GM23338 (cell line): ENCODE results near the gene WNT9A. TPM values are rescaled to one million over a fixed set of nuclear protein-coding genes. Genes with fewer than 3 reads are reported as not detected.

Experiments used
- ATAC-seq: fragments of 200-7000 bp; cut with Tn5 transposase; 3 replicates; pipeline ENCODE4 v1.9.1; 2020
- DNase-seq: peaks from one replicate; pipeline ENCODE4 v3.0.0-alpha.2; 2015; ENCODE audit warnings: low spot score
- H2AFZ ChIP-seq: fragments of 200-600 bp; sonication (generic); 2 replicates; pipeline ENCODE4 v1.8.0; 2016; ENCODE audit warnings: antibody characterized with exemption, mild to moderate bottlenecking, moderate library complexity
- H3F3A ChIP-seq: fragments of 200-600 bp; sonication (generic); replicated peaks from 2 replicates; pipeline ENCODE4 v1.8.0; 2017; ENCODE audit warnings: antibody characterized with exemption, mixed run types, low read depth
- H3K27ac ChIP-seq: fragments of 200-600 bp; sonication (generic); 2 replicates; pipeline ENCODE4 v1.6.1; 2016; ENCODE audit warnings: low read depth
- H3K27me3 ChIP-seq: fragments of 200-600 bp; sonication (generic); 2 replicates; pipeline ENCODE4 v1.8.0; 2016; ENCODE audit warnings: mild to moderate bottlenecking, mixed run types, moderate library complexity; ENCODE audit not compliant: insufficient read depth
- H3K36me3 ChIP-seq: fragments of 200-600 bp; sonication (generic); 2 replicates; pipeline ENCODE4 v1.8.0; 2016; ENCODE audit warnings: mild to moderate bottlenecking; ENCODE audit not compliant: insufficient read depth
- H3K4me1 ChIP-seq: fragments of 200-600 bp; sonication (generic); 2 replicates; pipeline ENCODE4 v1.8.0; 2016; ENCODE audit warnings: mild to moderate bottlenecking, moderate library complexity; ENCODE audit not compliant: insufficient read depth
- H3K4me2 ChIP-seq: fragments of 200-600 bp; sonication (generic); 2 replicates; pipeline ENCODE4 v1.7.1; 2017; ENCODE audit warnings: mixed run types
- H3K4me3 ChIP-seq: fragments of 200-600 bp; sonication (generic); 2 replicates; pipeline ENCODE4 v1.6.1; 2016; ENCODE audit warnings: mixed run types
- H3K79me2 ChIP-seq: fragments of 200-600 bp; sonication (generic); replicated peaks from 2 replicates; pipeline ENCODE4 v1.8.0; 2017; ENCODE audit warnings: mild to moderate bottlenecking; ENCODE audit not compliant: insufficient read depth
- H3K9me2 ChIP-seq: fragments of 200-600 bp; sonication (generic); 2 replicates; pipeline ENCODE4 v1.8.0; 2017; ENCODE audit not compliant: insufficient read depth
- H4K20me1 ChIP-seq: fragments of 200-600 bp; sonication (generic); replicated peaks from 2 replicates; pipeline ENCODE4 v1.8.0; 2017; ENCODE audit warnings: mild to moderate bottlenecking; ENCODE audit not compliant: insufficient read depth
- H3K27ac Mint-ChIP-seq: 2 replicates; pipeline ENCODE4 v1.8.0; 2020; ENCODE audit warnings: inconsistent platforms, mild to moderate bottlenecking, moderate library complexity, mixed read lengths
- H3K27me3 Mint-ChIP-seq: 3 replicates; pipeline ENCODE4 v1.8.0; 2022; ENCODE audit warnings: low read depth, mild to moderate bottlenecking, moderate library complexity, mixed read lengths, inconsistent platforms; ENCODE audit not compliant: insufficient read depth, poor library complexity
- H3K36me3 Mint-ChIP-seq: 3 replicates; pipeline ENCODE4 v1.8.0; 2021; ENCODE audit warnings: low read depth, mild to moderate bottlenecking, inconsistent platforms, moderate library complexity, mixed read lengths
- H3K4me1 Mint-ChIP-seq: 3 replicates; pipeline ENCODE4 v1.8.0; 2020; ENCODE audit warnings: mild to moderate bottlenecking, inconsistent platforms, mixed read lengths
- H3K4me3 Mint-ChIP-seq: 3 replicates; pipeline ENCODE4 v1.8.0; 2021; ENCODE audit warnings: moderate library complexity, mild to moderate bottlenecking, inconsistent platforms, mixed read lengths
- H3K9me3 Mint-ChIP-seq: 3 replicates; pipeline ENCODE4 v1.8.0; 2020; ENCODE audit warnings: moderate library complexity, mild to moderate bottlenecking, inconsistent platforms, mixed read lengths
- CREB1 ChIP-seq: fragments of 250-450 bp; sonication (Bioruptor Pico); IDR thresholded peaks from 2 replicates; pipeline ENCODE4 v1.5.0; 2020; ENCODE audit warnings: low read depth, mild to moderate bottlenecking, moderate library complexity
- ETS1 ChIP-seq: IDR thresholded peaks from 2 replicates; pipeline ENCODE4 v1.6.1; 2016; ENCODE audit warnings: antibody characterized with exemption
- EZH2 ChIP-seq: fragments of 200-600 bp; sonication (generic); IDR thresholded peaks from one replicate; pipeline ENCODE4 v1.8.0; 2017; ENCODE audit warnings: antibody characterized with exemption, mild to moderate bottlenecking, low read depth; ENCODE audit not compliant: unreplicated experiment
- EZH2phosphoT487 ChIP-seq: fragments of 200-600 bp; sonication (generic); IDR thresholded peaks from one replicate; pipeline ENCODE4 v1.8.1; 2018; ENCODE audit warnings: antibody characterized with exemption; ENCODE audit not compliant: unreplicated experiment
- NANOG ChIP-seq: IDR thresholded peaks from 2 replicates; pipeline ENCODE4 v1.6.1; 2016; ENCODE audit warnings: antibody characterized with exemption, borderline replicate concordance
- STAT1 ChIP-seq: IDR thresholded peaks from one replicate; pipeline ENCODE4 v1.6.1; 2016; ENCODE audit warnings: antibody characterized with exemption; ENCODE audit not compliant: unreplicated experiment
- ZNF114 ChIP-seq: fragments of 250-450 bp; sonication (Bioruptor Pico); IDR thresholded peaks from 2 replicates; pipeline ENCODE4 v1.5.0; 2020; ENCODE audit warnings: mild to moderate bottlenecking, moderate library complexity
- ZNF331 ChIP-seq: fragments of 250-450 bp; sonication (Bioruptor Pico); IDR thresholded peaks from 2 replicates; pipeline ENCODE4 v1.5.0; 2020; ENCODE audit warnings: low read depth, mild to moderate bottlenecking, moderate library complexity
- ZNF462 ChIP-seq: fragments of 250-450 bp; sonication (Bioruptor Pico); IDR thresholded peaks from 2 replicates; pipeline ENCODE4 v1.5.0; 2020; ENCODE audit warnings: mild to moderate bottlenecking, moderate library complexity
- polyA plus RNA-seq: library from polyadenylated mRNA; unstranded; fragments of >200 nt; fragmentation: Nextera tagmentation; extraction: Ambion mirVana; gene quantifications from 2 replicates; pipeline ENCODE4 v1.2.1, GENCODE V29; 2016
- total RNA-seq: library from RNA; depleted of rRNA; stranded (reverse); fragments of >200 nt; shearing (Covaris generic); gene quantifications from 2 replicates; pipeline ENCODE4 v1.2.3, GENCODE V29; 2014
- TF ChIP-seq, protein P1 (sequence below), 2 experiments: fragments of 200-600 bp in 1 of 2; sonication (generic) in 1 of 2; conservative IDR thresholded peaks; 2 replicates each; pipeline versions ENCODE4 v1.5.1 to v1.6.1; 2016 to 2017; ENCODE audit warnings: antibody characterized with exemption in 2 of 2, low read depth in 2 of 2, mild to moderate bottlenecking in 2 of 2, moderate library complexity in 1 of 2
- TF ChIP-seq, protein P2 (sequence below): IDR thresholded peaks from one replicate; pipeline ENCODE4 v1.6.1; 2018; ENCODE audit warnings: antibody characterized with exemption; ENCODE audit not compliant: unreplicated experiment

WNT9A gene
- total and polyA plus RNA-seq, 2 experiments from 2014 or later = 0.06 to 2.0 TPM

DNA sequence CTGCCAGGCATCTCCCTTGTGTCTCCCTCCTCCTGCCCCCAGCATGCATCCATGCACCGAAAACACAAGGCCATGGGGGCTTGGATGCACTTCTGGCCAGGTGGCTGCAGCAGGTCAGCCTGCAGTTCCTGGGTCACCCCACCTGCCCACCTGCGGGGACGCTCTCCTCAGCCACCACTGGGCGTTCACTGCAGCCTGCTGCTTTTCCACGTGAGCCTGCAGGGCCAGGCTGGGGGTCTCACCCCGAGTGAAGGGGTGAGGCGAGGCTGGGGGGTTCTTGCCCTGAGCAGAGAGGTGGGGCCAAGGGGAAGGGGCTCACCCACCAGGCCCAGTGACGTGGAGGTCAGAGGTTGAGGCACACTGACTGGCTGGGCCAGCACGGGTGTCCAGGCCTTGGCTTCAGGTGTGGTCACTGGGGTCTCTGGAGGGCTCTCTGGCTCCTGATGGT lies 64.6 kb downstream of the WNT9A start (continued):
- TF ChIP-seq ETS1 (no peak), EZH2 (no peak), STAT1 (no peak), CREB1 (no peak), ZNF331 (CRISPR knock-in tag) (no peak)
- TF ChIP-seq, protein P1, sequence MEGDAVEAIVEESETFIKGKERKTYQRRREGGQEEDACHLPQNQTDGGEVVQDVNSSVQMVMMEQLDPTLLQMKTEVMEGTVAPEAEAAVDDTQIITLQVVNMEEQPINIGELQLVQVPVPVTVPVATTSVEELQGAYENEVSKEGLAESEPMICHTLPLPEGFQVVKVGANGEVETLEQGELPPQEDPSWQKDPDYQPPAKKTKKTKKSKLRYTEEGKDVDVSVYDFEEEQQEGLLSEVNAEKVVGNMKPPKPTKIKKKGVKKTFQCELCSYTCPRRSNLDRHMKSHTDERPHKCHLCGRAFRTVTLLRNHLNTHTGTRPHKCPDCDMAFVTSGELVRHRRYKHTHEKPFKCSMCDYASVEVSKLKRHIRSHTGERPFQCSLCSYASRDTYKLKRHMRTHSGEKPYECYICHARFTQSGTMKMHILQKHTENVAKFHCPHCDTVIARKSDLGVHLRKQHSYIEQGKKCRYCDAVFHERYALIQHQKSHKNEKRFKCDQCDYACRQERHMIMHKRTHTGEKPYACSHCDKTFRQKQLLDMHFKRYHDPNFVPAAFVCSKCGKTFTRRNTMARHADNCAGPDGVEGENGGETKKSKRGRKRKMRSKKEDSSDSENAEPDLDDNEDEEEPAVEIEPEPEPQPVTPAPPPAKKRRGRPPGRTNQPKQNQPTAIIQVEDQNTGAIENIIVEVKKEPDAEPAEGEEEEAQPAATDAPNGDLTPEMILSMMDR (conservative IDR thresholded peaks at IDR 0.05; ENCODE audit: low read depth in 2 of 2) = no peak

- Histone ChIP-seq H3K4me3 (no peak overlapping the region), H3K27me3 (no peaks in the 10 kb centered on the region), H3K4me2 (no peak overlapping the region), H3K27ac (no peak overlapping the region), H3K79me2 (no peaks in the 10 kb centered on the region), H2AFZ (peak overlapping the region; percentile 59; the same call in 1 of the 2 replicates), H3K9me2 (no peaks in the 10 kb centered on the region), H3K36me3 (no peaks in the 10 kb centered on the region), H3K4me1 (no peaks in the 10 kb centered on the region), H4K20me1 (no peaks in the 10 kb centered on the region), H3F3A (no peaks in the 10 kb centered on the region)
- Mint-ChIP-seq H3K27me3 (peaks cover 2% of the 10 kb centered on the region), H3K27ac (no peak overlapping the region), H3K4me3 (no peak overlapping the region), H3K4me1 (peaks cover under 1% of the 10 kb centered on the region), H3K9me3 (no peaks in the 10 kb centered on the region), H3K36me3 (peaks cover 2% of the 10 kb centered on the region; the same call in 1 of the 3 replicates)
- DNase-seq (no peak), ATAC-seq (no peak)
- TF ChIP-seq NANOG = no peak
- no peak for TF ChIP-seq EZH2phosphoT487
- TF ChIP-seq, protein P2, sequence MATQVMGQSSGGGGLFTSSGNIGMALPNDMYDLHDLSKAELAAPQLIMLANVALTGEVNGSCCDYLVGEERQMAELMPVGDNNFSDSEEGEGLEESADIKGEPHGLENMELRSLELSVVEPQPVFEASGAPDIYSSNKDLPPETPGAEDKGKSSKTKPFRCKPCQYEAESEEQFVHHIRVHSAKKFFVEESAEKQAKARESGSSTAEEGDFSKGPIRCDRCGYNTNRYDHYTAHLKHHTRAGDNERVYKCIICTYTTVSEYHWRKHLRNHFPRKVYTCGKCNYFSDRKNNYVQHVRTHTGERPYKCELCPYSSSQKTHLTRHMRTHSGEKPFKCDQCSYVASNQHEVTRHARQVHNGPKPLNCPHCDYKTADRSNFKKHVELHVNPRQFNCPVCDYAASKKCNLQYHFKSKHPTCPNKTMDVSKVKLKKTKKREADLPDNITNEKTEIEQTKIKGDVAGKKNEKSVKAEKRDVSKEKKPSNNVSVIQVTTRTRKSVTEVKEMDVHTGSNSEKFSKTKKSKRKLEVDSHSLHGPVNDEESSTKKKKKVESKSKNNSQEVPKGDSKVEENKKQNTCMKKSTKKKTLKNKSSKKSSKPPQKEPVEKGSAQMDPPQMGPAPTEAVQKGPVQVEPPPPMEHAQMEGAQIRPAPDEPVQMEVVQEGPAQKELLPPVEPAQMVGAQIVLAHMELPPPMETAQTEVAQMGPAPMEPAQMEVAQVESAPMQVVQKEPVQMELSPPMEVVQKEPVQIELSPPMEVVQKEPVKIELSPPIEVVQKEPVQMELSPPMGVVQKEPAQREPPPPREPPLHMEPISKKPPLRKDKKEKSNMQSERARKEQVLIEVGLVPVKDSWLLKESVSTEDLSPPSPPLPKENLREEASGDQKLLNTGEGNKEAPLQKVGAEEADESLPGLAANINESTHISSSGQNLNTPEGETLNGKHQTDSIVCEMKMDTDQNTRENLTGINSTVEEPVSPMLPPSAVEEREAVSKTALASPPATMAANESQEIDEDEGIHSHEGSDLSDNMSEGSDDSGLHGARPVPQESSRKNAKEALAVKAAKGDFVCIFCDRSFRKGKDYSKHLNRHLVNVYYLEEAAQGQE = no peak
- TF ChIP-seq ZNF462 (CRISPR knock-in tag) = no peak
- TF ChIP-seq ETS1 = no peak
- no peak for TF ChIP-seq ZNF114 (CRISPR knock-in tag)
- TF ChIP-seq CREB1 = no peak
Observed at GRCh38 chr1:227880342-227880924, 67.3 kb downstream of the WNT9A start.
